Measurements from ENCODE around the gene DNASE2. TPM values are rescaled to one million over a fixed set of nuclear protein-coding genes. Genes with fewer than 3 reads are reported as not detected.

Gene DNASE2
- total RNA-seq, 4 donors from 2014 or later: 26.6 to 37.4 (median 31.2) TPM

DNA sequence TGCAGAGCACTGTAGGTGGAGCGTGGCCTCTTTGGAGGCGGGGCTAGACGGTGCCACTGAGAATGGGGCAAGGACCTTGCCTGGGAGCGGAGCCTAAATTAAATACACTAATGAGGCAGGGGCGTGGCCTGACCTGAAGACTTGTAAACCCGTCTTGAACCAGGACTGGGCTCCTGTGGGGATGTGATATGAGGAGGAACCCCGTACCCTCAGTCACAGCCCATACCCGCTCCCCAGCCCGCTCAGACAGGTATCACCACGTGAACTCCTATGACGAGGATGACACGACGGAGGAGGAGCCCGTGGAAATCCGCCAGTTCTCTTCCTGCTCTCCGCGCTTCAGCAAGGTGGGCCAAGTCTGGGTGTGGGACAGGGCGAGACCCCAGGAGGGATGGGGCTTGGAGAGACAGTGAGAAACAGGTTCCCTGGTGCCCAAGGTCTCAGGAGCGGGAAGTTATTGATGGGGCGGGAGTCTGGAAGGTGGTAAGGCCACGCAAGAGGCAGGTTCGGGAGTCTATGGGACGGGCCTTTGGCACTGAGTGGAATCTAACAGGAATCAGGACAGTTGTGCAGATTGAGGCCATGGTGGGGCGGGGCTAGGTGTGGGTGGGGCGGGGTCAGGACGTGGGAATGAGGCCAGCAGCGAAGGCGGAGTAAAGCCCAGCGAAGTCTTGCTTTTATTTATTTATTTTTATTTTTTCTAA lies 14.7 kb downstream of the DNASE2 start:
- TF ChIP-seq EP300 (IDR thresholded peaks at IDR 0.05): no peak
- TF ChIP-seq, protein P1, sequence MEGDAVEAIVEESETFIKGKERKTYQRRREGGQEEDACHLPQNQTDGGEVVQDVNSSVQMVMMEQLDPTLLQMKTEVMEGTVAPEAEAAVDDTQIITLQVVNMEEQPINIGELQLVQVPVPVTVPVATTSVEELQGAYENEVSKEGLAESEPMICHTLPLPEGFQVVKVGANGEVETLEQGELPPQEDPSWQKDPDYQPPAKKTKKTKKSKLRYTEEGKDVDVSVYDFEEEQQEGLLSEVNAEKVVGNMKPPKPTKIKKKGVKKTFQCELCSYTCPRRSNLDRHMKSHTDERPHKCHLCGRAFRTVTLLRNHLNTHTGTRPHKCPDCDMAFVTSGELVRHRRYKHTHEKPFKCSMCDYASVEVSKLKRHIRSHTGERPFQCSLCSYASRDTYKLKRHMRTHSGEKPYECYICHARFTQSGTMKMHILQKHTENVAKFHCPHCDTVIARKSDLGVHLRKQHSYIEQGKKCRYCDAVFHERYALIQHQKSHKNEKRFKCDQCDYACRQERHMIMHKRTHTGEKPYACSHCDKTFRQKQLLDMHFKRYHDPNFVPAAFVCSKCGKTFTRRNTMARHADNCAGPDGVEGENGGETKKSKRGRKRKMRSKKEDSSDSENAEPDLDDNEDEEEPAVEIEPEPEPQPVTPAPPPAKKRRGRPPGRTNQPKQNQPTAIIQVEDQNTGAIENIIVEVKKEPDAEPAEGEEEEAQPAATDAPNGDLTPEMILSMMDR (IDR thresholded peaks at IDR 0.05): no peak
- TF ChIP-seq POLR2A (IDR thresholded peaks at IDR 0.05; ENCODE audit: low read depth): no peak
- no peak for TF ChIP-seq POLR2AphosphoS5 (IDR thresholded peaks at IDR 0.05)
- Histone ChIP-seq H3K27ac (replicated peaks in 1 of 4) (no peak overlapping the region), H3K4me3 (no peak overlapping the region), H3K27me3 (peaks cover 0 to 40% (median 0%) of the 10 kb centered on the region in 4 donors), H3K36me3 (no peaks in the 10 kb centered on the region), H3K9me3 (no peaks in the 10 kb centered on the region), H3K4me1 (peaks cover 6 to 11% (median 10%) of the 10 kb centered on the region in 4 donors)
- intact Hi-C loops (cut with DNase I): no loop called here
- DNase-seq (ENCODE audit: extremely low spot score): no peak
- WGBS: 90% methylated on average over 29 of the region's 29 CpGs

DNA sequence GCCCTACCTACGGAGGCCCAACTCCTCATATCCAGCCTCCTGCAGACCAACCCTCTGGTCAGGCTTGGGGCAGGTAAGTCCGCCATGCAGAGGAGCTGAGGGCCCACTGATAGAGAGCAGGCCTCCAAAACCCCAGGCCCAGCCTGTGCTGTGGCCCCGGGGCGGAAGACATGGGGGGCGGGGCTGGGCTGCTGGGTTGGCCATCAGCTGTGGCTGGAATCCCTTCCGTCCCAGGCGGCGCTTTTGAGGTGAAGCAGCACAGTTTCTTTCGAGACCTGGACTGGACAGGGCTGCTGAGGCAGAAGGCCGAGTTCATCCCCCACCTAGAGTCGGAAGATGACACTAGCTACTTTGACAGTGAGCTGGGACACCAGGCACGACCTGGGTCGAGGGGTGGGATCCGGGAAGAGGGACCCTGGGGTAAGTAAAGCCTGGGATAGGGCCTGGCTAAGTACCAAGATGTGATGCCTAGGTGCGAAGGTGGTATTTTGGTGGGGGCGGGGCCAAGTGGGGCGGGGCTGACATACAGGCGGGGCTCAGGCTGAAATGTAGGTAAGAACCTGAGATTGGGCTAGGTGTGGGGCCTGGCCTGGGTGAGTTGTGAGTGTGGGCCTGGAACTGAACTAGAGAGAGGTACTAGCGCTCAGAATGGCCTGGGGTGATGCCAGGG lies 15.4 kb downstream of the DNASE2 start:
- Histone ChIP-seq H3K36me3 (no peaks in the 10 kb centered on the region), H3K27ac (replicated peaks in 1 of 4) (no peak overlapping the region), H3K4me1 (peaks cover 6 to 11% (median 10%) of the 10 kb centered on the region in 4 donors), H3K4me3 (no peak overlapping the region), H3K27me3 (peaks cover 0 to 40% (median 0%) of the 10 kb centered on the region in 4 donors), H3K9me3 (no peaks in the 10 kb centered on the region)
- no peak for DNase-seq (ENCODE audit: extremely low spot score)
- intact Hi-C loops (cut with DNase I): no loop called here
- WGBS: 86% methylated on average over 13 of the region's 19 CpGs
- TF ChIP-seq POLR2A (IDR thresholded peaks at IDR 0.05; ENCODE audit: low read depth): no peak
- no peak for TF ChIP-seq POLR2AphosphoS5 (IDR thresholded peaks at IDR 0.05)
- TF ChIP-seq, protein P1 (IDR thresholded peaks at IDR 0.05): no peak
- TF ChIP-seq EP300 (IDR thresholded peaks at IDR 0.05): no peak

DNA sequence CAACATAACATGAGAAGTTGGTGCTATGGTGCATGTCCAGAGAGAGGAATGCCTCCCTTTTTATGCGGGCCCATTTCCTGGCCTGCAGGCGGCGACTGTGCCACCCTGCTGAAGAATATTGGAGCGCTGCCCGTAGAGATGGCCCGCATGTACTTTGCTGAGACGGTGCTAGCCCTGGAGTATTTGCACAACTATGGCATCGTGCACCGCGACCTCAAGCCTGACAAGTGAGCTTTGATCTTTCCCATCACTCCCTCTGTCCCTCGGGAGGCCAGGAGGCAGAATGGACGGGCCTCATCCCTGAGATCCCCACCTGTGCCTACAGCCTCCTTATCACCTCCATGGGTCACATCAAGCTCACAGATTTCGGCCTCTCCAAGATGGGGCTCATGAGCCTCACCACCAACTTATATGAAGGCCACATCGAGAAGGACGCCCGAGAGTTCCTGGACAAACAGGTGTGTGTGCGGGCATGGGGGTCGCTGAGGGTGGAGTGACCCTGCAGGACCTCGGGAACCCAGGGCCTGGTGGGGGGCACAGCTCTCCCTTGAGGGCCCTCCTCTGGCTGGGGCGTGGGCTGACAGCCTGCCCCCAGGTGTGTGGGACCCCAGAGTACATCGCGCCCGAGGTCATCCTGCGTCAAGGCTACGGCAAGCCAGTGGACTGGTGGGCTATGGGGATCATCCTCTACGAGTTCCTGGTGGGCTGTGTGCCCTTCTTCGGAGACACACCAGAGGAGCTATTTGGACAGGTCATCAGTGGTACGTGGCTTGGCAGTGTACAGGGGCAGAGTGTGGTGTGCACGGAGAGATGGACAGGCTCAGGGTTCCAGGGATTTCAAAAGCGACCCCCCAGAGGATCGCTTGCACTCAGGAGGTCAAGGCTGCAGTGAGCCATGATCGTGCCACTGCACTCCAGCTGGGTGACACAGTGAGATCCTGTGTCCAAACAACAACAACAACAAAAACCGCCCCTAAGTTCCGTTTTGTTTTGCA lies 16.2 kb downstream of the DNASE2 start:
- intact Hi-C loops (cut with DNase I): no loop called here
- no peak for DNase-seq (ENCODE audit: extremely low spot score)
- H3K27ac ChIP-seq (replicated peaks in 1 of 4): no peak overlapping the region

DNA sequence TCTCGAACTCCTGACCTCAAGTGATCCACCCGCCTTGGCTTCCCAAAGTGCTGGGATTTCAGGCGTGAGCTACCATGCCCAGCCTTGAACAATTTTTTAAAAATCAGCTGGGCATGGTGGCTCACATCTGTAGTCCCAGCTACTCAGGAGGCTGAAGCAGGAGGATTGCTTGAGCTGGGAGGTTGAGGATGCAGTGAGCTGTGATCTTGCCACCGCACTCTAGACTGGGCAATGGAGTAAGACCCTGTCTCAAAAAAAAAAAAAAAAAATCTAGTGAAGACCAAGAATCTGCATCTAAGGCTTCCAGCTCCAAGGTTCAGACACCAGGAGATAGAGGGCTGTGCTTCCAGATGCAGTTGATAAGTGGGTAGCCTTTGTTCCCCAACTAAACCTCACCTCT lies 17.1 kb downstream of the DNASE2 start:
- peaks cover 0 to 35% (median 0%) of the 10 kb centered on the region in 4 donors for H3K27me3 ChIP-seq
- whole genome bisulfite sequencing: 77% methylated on average over 4 of the region's 4 CpGs
- H3K9me3 ChIP-seq: no peaks in the 10 kb centered on the region
- no peak for DNase-seq (ENCODE audit: extremely low spot score)
- no peaks in the 10 kb centered on the region for H3K36me3 ChIP-seq
- H3K4me3 ChIP-seq: no peak overlapping the region
- intact Hi-C loops (cut with DNase I): no loop called here
- H3K27ac ChIP-seq (replicated peaks in 1 of 4): no peak overlapping the region
- TF ChIP-seq EP300 (IDR thresholded peaks at IDR 0.05): no peak
- no peak for TF ChIP-seq POLR2A (IDR thresholded peaks at IDR 0.05; ENCODE audit: low read depth)
- TF ChIP-seq, protein P1 (IDR thresholded peaks at IDR 0.05): no peak
- no peak for TF ChIP-seq POLR2AphosphoS5 (IDR thresholded peaks at IDR 0.05)
- peaks cover 6 to 11% (median 10%) of the 10 kb centered on the region in 4 donors for H3K4me1 ChIP-seq

More for the DNA sequence above, 16.2 kb downstream of the DNASE2 start:
- Histone ChIP-seq H3K36me3 (no peaks in the 10 kb centered on the region), H3K4me1 (peaks cover 6 to 11% (median 10%) of the 10 kb centered on the region in 4 donors), H3K4me3 (no peak overlapping the region), H3K9me3 (no peaks in the 10 kb centered on the region), H3K27me3 (peaks cover 0 to 40% (median 0%) of the 10 kb centered on the region in 4 donors)
- TF ChIP-seq, protein P1 (IDR thresholded peaks at IDR 0.05): no peak
- no peak for TF ChIP-seq POLR2A (IDR thresholded peaks at IDR 0.05; ENCODE audit: low read depth)
- TF ChIP-seq EP300 (IDR thresholded peaks at IDR 0.05): no peak
- no peak for TF ChIP-seq POLR2AphosphoS5 (IDR thresholded peaks at IDR 0.05)
- 83% methylated on average over 29 of the region's 34 CpGs for WGBS

All from esophagus muscularis mucosa (tissue), 4 donors.